Epithelial cell of prostate (primary cell): ENCODE measurements around the gene FAM107B.

Experiments
- DNase-seq: peaks from one replicate; pipeline ENCODE4 v3.0.0-alpha.2; 2011; ENCODE audit warnings: low read depth, low spot score
- H3K27ac ChIP-seq: fragments of 450-650 bp; 2 replicates; pipeline ENCODE4 v1.5.1; 2017; ENCODE audit warnings: mild to moderate bottlenecking

The FAM107B gene

DNA sequence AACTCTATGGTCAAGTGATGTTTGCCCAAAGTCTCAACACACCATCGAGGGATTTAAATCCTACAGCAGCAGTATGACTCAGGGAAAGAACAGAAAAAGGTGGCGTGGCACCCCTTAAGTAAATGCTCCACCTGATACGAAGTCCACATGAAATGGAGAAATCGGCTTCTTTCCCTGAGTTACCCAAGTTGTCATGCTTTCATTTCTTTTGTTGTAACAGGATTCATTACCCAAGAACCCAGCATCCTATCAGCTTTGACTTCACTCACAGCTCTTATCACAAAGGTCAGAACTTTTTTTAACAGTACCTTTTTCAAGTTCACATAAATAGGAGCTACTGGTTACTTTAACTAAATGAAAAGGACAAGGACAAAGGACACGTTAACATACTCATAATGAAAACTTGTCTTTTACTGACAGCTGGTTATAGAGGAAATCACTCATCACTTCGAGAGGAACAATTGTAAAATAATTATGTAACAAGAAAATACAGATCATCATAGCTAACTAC, 224.2 kb downstream of the FAM107B start:
- DNase-seq = no peak
- no peak overlapping the region for H3K27ac ChIP-seq

DNA sequence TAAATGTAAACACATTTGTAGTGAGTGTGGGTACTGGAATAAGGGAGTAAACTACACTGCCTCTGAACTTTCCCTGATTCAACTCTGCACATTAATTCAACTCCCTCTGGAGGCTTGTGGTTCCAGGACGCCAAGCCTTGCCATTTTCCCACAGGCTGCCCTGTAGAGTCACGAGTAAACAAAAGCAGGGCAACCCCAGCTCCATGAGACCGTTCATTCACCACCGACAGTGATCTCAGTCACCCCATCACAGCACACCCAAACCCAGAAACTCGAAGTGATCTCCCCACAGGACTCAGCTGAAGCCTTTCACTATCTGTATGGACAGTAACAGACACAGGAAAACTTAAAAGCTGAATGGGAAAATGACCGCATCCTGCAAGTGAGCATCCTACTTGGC, 225.2 kb downstream of the FAM107B start:
- H3K27ac ChIP-seq = no peak overlapping the region
- no peak for DNase-seq

DNA sequence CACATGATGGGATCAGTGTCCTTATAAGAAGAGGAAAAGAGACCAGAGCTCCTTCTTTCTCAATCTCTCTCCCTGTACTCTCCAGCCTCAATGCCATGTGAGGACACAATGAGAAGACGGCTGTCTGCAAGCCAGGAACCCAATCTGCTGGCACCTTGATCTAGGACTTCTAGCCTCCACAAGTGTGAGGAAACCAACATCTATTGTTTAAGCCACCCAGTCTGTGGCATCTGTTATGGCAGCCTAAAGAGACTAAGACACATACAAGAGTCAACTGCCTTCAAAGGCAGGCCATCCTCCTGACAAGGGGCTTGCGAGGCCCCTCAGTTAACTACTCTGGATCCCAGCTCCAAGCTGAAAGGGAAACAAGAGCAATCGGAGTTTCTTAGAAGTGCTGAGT, 225.7 kb downstream of the FAM107B start:
- H3K27ac ChIP-seq = no peak overlapping the region
- no peak for DNase-seq

DNA sequence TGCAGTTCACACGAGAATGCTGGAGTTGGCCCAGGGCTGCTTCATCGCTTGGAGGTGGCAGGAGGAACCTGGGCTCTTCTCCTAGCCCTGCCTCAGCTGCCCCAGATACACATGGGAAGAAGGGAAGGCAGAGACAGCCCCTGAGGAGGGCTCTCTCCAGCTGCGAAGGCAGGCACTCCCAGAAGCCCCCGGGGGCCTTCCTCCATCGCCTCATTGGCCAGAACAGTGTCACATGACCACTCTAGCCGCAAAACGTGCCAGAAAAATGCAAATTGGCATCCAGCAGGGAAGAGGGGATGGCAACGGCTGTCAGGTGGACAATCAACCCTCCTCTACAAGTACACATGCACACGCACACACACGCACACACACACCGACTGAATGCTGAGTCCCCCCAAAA, 226.2 kb downstream of the FAM107B start:
- DNase-seq = no peak
- no peak overlapping the region for H3K27ac ChIP-seq

DNA sequence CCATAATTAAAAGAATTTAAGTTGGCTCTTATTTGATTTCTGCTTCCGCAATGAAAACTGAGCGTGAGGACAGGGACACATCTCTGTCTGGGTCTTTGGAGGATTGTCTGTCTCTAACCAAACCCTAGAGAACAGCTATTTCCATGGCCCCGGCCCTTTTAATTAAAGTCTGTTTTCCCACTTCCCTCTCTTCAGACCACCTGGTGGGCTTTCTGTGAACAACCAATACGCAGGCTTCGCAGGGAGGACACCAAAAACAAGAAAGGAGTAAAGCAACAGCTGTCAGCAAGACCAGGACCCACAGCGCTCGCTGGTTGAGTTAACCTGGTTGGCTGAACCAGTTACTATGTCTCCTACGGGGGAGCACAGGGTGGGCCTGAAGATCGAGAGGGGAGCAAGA, 226.9 kb downstream of the FAM107B start:
- no peak overlapping the region for H3K27ac ChIP-seq
- DNase-seq = no peak

DNA sequence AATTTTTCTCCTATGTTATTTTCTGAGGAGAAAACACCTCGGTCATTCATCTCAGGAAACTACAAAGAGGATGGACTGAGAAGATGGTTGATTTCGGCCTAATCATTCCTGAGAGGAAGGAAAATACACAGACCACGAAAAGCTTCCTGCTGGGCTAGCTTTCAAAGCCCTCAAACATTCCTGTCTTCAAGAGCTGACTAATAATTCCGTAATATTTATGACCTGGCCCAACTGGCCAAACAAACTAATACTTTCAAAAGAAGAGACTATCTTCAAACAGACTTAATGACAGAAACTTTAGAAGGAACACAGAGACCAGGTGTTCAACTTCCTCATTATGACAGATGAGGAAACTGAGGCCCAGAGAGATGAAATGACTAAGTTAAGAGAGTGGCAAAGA, 228.9 kb downstream of the FAM107B start:
- DNase-seq = no peak
- H3K27ac ChIP-seq = peak overlapping the region; percentile 44

DNA sequence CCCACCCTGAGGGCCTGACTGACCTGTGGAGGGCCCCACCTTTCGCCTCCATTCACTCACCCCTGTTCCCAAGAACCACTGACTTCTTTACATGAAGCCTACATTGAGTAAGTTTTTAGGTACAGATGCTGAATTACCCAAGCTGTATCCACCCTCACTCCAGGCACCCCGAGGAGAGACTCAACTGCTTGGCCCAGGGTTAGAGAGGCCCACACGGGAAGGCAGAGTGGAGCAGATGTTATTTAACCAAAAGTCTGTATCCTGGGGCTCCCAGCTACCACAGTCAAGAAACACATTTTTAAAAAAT, 230.8 kb downstream of the FAM107B start:
- no peak overlapping the region for H3K27ac ChIP-seq
- no peak for DNase-seq

DNA sequence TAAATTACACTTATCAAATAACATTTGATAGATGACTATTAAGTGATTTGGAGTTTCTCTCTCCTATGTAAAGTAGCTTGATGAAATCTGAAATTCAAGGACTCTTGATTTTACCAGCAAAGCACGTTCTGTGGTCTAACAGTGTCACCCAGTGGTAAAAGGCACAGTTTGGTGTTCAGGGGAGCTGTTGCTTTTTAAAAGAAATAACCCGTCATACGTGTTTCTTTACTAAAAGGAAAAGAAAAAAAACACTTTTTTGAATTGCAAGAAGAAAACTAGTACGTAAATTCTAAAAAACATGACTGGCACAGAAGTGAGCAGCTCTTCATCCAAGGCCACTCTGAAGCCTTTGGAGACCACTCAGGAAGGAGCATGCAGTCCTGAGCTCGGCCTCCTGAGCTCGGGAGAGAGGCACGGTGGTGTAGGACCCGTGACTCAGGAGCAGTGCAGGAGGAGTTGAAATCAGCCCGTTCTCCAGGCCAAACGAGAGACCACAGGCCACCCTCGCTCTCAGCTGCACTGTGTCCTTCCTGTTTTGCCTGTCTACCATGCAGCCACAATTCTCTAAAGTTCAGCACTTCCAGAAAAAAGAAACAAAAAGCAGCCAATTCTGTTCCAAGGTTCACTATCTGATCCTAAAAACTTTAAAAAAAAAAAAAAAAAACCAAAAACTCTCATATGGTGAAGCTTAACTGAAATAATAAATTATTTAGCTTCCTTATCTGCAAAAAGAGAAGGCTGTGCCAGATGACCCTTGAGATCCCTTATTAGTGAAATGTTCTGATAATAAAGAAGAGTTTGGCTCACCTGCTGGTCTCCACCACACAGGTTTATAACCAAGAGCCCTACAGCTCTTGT, 231.4 kb downstream of the FAM107B start:
- H3K27ac ChIP-seq = no peak overlapping the region
- no peak for DNase-seq

DNA sequence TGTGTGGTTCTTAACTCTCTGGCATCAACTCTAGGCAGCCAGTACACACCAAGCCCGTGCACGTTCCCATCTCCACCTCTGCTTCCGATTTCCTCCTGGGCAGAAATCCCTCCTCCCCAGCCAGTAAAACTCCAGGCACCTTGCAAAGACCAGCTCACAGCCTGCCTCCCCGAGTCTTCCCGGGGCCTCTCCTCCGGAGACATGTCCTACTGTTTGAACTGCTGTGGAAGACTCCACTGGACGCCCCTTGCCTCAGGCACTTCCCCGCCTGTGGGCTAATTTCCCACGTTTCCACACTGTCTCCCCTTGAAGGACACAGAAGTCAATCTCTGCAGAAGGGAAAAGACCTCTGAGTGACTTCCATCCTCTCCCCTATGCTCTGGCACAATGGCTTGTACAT, 233.3 kb downstream of the FAM107B start:
- no peak for DNase-seq
- no peak overlapping the region for H3K27ac ChIP-seq

DNA sequence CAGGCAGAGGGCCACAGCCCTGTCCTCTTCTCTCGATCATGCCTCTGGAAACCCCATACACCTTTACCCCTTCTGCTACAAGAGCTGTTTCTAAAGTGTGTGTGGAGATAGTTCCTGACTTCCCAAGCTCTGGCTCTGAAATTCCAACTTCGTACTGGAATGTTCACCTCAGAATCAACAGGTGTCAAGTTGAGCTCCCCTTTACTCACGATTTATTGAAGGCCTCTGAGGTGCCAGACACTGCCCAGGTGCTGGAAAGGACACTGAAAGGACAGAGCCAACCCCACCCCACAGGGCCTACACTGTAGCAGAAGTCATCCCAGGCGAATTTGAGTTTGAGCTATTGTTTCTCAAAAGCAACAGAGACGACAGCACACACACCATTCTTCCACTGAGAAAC, 234.1 kb downstream of the FAM107B start:
- DNase-seq = no peak

DNA sequence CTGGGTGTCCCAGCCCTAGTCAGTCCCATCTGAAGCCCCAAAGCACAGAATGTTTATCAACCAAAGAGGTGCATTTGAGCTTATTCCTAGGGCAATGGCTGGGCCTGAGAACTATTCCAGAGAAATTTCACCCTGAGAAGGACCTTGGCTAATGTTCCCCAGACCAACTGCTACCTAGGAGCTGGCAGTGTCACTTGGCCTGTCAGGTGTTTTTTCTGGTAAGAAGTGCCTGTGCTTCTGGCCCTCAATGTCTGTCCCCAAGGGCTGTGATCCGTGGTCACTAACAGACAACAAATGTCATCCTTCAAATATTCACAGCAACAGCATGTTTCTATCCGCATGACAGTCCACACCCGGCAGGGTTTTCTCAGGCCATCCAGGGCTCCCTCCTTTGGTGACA, 234.6 kb downstream of the FAM107B start:
- no peak overlapping the region for H3K27ac ChIP-seq
- no peak for DNase-seq

More for the DNA sequence above, 234.1 kb downstream of the FAM107B start:
- H3K27ac ChIP-seq = no peak overlapping the region

DNA sequence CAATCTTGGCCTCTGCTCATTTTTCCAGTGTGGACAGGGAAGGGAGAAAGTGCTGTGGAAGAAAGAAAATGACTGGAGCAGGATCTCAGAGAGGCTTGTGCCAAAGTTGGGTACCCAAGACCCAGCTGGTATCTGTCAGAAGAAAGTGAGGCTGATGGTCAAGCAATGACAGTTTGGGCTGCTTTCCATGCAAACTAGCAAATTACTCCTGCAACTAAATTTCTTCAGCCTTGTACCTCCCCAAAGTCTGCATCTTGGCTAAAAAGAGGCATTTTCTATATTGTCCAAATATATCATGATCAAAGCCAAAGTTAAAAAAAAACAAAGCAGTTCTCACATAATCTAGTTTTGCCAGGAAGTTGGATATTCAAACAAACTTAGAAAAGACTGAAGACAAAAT, 235.5 kb downstream of the FAM107B start:
- H3K27ac ChIP-seq = no peak overlapping the region
- DNase-seq = no peak

DNA sequence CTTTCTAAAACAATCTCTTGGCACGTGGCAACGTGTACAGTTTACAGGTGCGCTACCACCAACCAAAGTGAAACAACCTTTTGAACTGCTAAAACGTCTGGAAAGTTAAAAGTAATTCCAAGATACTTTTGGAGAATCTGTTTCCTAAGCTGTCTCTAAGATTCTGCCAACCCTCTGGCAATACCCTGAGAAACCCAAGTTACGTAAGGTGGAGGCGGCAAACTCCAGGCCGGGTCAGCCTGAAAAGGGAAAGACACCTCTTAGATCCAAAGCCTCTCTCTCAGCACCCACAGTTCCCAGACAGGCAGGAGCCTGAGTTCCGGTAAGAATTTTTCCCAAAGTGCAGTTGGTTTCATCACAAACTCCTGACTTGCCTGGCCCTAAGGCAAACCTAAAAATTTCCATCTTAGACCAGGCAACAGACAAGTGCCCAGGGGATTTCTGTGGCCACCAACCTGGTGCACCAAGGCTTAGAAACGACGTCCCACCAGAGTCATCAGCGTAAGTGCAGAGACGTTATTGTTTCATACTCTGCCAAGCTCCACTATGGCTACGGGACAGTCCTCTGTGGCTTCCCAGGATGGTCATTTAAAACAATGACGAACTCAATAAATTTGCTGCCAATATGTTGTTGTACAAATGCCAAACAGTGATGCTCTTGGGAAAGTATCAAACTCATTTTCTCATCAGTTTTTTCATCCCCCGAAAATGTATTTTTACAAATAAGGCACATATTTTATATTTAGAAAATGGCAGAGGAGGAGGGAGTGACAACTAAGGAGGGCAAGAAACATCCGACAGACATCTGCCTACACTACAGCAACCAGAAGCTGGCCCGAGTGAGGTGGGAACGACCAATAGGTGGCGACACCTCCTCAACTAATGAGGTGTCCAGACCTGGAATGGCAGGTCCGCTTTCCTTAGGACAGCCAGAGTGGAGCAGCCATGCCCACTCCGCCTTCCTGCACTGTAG, 238.2 kb downstream of the FAM107B start:
- no peak overlapping the region for H3K27ac ChIP-seq
- DNase-seq = no peak

DNA sequence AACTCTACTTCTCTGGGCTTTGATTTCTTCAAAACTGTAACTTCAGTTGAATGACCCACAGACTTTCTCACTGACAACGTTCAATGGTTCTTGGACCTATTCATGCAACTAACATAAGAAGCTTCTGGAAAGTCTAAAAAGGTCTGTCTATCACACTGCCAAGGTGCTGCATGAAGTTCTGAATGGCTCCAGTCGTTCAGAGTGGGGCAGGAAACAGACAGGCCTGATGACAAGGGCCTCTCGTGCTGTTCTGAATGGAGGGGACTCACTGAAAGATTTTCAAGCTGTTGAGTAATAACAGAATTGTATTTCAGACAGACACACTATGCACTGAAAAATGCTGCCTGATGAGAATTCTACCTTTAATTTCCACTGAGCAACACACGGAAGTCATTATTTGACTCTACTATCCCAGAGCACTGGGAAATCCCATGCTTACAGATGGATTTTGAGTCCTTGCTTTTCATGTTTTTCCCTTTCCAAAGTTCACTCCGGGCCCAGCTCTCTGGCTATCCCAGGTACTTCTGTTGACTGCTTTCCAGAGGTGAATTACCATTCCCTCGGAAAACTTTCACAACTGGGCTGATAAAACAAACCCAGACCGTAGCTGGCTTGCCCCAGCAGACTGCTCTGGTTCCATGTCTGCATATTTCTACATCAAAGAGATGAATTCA, 239.1 kb downstream of the FAM107B start:
- DNase-seq = no peak
- H3K27ac ChIP-seq = no peak overlapping the region

DNA sequence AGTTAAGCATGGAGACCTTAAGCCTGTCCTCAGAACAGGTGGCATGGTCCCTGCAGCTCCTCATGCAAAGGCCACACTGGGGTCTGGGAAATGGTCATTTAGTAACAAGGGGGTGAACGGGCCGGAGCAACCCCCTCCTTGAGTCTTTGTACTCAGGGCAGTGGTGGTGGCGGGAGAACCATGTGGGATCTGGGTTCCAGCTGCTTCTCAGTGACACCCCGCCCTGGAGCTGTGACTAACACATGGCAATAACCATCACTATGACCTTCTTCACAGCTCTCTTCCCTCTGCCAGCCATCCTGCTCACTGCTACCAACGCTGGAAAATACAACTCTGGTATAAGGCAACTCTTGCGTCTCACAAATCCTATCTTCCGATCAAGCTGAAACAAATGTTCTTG, 240.5 kb downstream of the FAM107B start:
- no peak for DNase-seq
- no peak overlapping the region for H3K27ac ChIP-seq

DNA sequence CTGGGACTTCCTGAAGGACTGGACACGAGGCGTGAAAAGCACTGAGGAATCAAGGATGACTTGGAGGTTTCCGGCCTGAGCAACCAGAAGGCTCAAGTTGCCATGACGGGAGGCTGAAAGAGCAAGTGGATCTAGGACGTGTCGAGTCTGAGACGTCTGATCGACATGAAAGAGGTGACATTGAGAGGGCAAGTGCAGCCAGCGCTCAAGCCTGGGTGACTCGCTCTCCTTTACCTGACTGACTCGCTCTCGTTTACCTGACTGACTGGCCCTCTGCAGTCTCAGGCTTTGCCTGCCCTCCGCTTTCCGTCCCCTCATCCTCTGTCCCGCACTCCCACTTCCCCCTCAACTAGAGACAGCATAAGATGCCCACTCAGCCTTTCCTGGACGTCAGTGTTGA, 241.4 kb downstream of the FAM107B start:
- DNase-seq = no peak
- no peak overlapping the region for H3K27ac ChIP-seq

DNA sequence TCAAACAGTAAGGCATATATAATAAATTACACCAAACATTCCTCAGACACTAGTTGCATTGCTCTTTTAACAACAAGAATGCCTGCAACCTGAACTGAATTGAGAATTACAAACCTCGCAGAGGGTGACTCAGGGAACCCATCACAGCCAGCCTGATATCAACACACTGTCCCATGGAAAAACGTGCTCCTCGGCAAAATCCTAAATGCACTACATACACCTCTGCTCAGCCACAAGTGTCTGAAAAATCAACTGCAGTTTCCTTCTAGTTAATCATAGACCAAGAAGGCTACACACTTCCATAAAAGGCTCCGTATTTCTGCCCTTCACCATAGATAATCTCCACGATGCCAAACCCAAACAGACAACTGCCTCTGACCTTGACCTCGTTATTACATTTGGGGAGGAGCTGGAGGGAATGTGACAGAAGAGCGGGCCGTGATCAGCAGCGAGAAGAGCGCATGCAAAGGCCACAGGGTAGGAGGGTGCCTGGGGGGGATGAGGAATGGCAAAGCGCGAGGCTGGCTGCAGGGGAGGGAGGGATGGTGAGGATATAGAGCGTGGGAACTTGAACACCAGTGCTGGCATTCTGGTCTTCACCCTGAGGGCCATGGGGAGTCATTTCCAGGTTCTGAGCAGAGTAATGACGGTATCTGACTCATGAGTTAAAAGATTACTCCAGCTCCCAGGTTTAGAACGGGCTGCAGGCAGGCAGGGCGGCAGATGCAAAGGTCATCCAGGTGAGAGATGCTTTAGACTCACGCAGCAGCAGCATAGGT, 242.0 kb downstream of the FAM107B start:
- no peak for DNase-seq
- no peak overlapping the region for H3K27ac ChIP-seq

DNA sequence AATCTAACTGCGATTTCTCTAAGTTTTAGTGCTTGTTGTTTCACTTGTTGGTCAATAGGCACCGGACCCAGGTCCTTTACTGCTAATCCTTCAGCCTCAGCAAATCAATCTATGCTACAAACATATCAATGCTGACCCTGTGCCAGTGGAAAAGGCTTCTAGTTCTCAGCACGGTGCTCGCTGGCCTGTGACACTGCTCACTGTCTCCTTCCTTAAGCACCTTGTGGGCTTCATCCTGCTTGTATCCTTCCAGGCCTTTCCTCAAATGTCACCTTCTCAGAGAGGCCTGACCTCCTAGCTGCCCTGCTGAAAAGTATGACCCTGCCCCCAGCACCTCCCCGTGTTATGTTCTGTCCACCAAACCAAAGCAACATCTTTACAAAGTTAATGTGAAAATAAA, 242.7 kb downstream of the FAM107B start:
- no peak for DNase-seq

DNA sequence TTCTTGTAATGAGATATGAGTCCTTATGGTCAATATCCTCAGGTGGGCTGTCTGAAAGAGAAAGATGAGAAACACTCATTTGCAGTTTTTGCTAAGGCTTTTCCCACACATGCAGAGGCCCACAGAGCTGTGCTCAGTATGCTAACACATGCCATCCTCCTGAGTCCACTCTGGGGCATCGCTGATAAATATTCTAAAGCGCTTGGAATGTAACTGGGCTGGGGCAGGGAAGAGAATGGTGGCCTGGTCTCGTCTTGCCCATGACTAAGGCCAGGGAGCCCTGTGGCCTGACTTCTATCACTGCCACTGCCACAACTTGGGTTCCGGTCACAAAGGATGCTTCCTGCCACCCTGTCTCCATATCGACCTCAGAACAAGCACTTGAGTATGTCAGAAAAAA, 244.2 kb downstream of the FAM107B start:
- DNase-seq = no peak
- no peak overlapping the region for H3K27ac ChIP-seq

More for the DNA sequence above, 242.7 kb downstream of the FAM107B start:
- no peak overlapping the region for H3K27ac ChIP-seq

DNA sequence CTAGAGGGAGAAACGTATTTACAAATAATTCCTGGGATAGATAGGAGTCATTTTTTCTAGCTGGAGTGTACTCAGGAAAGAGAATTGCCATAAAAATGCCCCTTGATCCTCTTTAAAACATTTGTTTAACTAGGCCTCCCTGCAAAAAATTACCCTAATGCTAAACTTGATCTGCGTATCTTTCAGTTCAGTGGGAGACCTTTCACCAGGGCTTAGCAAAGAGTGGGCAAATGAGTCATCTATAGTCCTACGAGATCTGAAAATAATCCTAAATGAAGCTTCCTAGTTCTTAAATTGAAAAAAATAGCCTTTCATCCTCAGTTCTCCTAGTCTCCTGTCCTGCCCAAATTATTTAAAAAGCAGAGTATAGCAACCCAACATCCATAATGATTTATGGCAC, 245.3 kb downstream of the FAM107B start:
- no peak overlapping the region for H3K27ac ChIP-seq
- DNase-seq = no peak
